GM18861 (cell line): Measurements from ENCODE around the gene RFX3.
A peak's percentile ranks its signal among the peaks of the same experiment; 100 is the strongest.

Experiments used
- ATAC-seq: cut with Tn5 transposase; IDR thresholded peaks from one replicate; pipeline ENCODE4 v1.9.1; 2021; ENCODE audit not compliant: unreplicated experiment

Gene RFX3

GRCh38 chr9:3478549-3478953 is 47.2 kb downstream of the RFX3 start:
- peak; percentile 29 for ATAC-seq

DNA sequence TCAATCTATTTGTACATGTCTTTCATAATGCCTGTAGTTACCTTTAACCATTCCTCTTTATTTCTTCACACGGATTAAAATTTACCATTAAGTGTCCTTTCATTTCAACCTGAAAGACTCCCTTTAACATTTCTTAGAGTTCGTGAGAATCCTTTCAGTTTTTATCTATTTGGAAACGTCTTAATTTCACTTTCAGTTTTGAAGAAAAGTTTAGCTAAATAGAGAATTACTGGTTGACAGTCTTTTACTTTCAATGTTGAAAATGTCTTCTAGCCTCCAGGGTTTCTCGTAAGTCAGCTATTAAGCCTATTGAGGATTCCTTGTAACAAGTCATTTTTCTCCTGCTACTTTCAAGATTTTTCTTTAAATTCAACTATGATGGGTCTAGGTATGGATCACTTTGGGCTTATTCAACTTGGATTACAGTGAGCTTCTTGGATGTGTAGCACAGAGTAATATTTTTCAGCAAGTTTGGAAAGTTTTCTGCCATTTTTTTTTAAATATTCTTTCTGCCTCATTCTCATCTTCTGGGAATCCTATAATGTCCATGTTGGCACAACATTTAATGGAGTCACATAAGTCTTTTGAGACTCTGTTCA is 48.5 kb downstream of the RFX3 start:
- ATAC-seq: no peak

- no peak for ATAC-seq
Measured at GRCh38 chr9:3475300-3476020, 50.3 kb downstream of the RFX3 start.

DNA sequence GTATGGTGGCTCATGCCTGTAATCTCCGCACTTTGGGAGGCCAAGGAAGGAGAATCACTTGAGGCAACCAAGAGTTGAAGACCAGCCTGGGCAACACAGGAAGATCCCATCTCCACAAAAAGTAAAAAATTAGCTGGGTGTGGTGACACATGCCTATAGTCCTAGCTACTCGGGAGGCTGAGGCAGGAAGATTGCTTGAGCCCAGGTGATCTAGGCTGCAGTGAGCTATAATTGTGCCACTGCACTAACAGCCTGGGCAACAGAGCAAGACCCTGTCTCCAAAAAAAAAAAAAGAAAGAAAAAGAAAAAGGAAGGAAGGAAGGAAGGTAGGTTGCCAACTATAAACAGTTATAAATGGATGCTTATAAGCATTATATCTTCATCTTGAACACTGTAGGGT is 51.0 kb downstream of the RFX3 start:
- ATAC-seq: no peak

- no peak for ATAC-seq
Measured at GRCh38 chr9:3473405-3473804, 52.4 kb downstream of the RFX3 start.

DNA sequence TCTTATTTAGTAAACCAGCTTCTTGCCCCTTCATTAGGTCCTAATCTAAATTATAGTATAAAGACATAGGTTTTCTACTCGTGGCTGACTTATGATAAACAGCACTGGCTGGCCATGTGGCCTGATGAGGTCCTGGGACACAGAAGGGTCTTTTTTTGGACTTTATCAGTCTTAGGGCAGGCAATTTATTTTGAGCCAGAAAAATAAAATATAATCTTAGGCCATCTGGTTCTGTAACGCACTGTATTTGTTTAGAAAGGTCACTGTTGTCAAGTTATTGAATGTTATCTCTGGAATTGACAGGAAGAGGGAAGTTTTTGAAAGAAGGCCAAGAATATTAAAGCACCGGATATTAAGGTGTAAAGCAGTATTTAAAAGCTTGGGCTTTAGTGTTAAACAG is 53.9 kb downstream of the RFX3 start:
- no peak for ATAC-seq

GRCh38 chr9:3468421-3469205 is 57.2 kb downstream of the RFX3 start:
- no peak for ATAC-seq

DNA sequence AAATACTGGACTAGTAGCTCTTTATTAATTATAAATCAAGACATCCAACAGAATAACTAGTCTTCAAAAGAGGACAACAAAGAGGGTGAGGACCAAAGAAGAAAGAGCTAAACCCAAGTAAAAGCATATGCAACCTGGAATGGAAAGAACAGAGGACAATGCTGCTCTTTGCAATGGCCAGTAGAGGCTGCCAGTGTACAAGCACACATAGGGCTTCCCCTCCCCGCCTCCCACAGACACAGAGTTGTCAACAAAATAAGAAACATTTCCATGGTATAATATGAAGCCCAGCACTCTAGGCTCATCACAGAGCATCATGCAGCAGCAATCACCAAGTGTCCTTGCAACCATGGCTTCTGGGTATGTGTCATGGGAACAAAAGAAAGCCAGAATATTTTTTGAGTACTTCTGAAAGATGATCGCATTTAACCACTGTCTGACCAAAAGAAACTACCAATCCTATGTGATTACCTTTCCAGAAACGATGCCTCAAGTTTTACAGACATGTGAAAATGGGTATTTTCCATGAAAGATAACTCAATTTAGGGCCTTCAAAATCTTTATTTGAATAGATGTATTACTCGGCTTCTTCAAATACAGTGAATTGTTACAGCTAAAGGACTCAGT is 58.1 kb downstream of the RFX3 start:
- peak; percentile 94 for ATAC-seq

DNA sequence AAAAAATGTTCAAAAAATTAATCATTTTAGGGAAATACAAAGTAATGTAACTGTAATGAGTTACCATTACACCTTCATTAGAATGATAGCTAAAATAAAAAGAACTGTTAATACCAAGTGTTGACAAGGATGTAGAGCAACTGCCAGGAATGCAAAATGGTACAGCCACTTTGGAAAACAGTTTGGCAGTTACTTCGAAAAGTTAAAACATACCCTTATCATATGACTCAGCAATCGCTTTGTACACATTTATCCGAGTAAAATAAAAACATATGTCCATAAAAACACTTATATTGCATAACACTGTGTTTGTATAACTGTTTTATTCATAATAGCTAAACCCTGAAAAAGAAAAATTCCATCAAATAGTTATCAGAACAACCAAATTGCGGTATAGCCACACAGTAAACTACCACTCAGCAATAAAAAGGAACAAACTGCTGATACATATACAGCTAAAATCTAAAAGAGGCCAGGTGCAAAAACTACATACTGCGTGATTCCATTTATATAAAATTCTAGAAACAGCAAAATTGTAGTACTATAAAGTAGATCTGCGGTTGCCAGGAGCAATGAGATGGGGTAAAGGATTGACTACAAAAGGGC is 61.7 kb downstream of the RFX3 start:
- ATAC-seq: no peak

GRCh38 chr9:3458806-3459475 is 66.9 kb downstream of the RFX3 start:
- no peak for ATAC-seq

DNA sequence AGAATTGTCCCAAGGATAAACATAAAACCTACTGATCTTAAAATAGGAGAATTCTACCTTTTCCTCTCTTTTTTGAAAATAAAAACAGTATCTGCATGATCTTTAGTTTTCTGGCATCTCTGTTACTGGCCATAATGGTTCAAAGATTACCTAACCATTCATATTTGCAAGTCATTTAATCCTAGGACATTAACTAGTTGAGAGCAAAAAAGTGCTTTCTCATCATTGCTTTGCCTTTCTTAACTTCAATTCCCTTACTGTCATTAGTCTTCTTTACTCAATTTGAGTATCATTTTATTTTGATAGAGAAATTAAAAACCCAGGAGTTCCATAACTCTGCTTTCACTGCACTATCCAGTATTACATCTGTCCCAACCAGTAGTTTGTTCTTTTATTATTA is 68.6 kb downstream of the RFX3 start:
- no peak for ATAC-seq

- ATAC-seq: no peak
Measured at GRCh38 chr9:3455717-3456116, 70.1 kb downstream of the RFX3 start.

- no peak for ATAC-seq
Measured at GRCh38 chr9:3455094-3455493, 70.7 kb downstream of the RFX3 start.

GRCh38 chr9:3451956-3452355 is 73.8 kb downstream of the RFX3 start:
- no peak for ATAC-seq

DNA sequence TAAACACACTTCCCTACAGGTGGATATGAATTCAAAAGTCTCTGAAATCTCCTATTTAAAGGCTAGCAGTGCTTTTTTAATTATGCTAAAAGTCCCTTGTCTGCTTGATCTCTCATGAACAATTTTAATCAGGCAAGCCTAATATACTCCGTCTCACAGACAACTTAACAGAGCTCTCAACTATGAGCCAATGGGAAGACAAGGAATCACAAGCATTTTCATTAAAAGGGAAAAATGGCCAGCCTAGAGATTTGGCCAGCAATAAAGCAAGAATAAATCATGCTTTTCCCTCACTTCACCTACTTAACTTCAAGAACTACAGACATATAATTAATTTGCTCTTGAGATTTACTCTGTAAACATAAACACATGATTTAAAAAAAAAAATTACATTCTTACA is 78.0 kb downstream of the RFX3 start:
- no peak for ATAC-seq

GRCh38 chr9:3447143-3447542 is 78.7 kb downstream of the RFX3 start:
- ATAC-seq: no peak

DNA sequence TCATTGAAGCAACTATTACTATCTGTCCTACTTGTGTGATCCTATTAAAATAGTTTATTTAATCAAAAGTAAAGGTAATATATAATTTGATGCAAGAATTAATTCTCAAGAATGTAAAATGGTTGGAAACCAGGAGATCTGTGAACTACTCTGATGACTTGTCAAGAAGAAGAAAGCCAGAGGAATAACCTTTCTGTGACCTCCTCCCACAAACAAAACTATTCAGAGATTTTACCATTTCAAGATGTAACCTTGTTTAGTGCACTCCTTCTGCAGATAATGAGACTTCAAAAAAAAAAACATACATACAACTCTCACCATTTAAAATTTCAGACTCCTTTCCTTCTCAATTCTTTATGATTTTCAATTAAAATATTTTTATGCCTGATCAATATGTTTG is 79.5 kb downstream of the RFX3 start:
- no peak for ATAC-seq

DNA sequence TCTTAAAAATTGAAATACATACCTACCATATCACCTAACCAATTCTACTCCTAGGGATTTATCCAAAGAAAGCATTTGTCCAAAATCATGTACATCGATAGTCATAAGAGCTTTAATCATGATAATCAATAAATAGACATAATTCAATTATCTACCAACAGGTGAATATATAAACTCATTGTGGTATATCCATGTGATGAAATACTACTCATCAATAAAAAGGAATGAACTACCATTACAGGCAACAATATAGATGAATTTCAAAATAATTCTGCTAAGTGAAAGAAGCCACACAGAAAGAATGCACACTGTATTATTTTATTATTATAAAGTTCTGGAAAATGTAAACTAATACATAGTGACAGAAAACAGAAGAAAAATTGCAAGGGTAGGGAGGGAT is 81.8 kb downstream of the RFX3 start:
- ATAC-seq: no peak

GRCh38 chr9:3441197-3441816 is 84.5 kb downstream of the RFX3 start:
- ATAC-seq: no peak
